HG02623 (cell line): Measurements from ENCODE around the gene ITPRID1.

Experiments used
- ATAC-seq: cut with Tn5 transposase; IDR thresholded peaks from one replicate; pipeline ENCODE4 v1.9.1; 2021; ENCODE audit warnings: moderate library complexity; ENCODE audit not compliant: unreplicated experiment

ITPRID1 gene

GRCh38 chr7:31633467-31633866 lies 119.6 kb downstream of the ITPRID1 start:
- ATAC-seq = no peak

DNA sequence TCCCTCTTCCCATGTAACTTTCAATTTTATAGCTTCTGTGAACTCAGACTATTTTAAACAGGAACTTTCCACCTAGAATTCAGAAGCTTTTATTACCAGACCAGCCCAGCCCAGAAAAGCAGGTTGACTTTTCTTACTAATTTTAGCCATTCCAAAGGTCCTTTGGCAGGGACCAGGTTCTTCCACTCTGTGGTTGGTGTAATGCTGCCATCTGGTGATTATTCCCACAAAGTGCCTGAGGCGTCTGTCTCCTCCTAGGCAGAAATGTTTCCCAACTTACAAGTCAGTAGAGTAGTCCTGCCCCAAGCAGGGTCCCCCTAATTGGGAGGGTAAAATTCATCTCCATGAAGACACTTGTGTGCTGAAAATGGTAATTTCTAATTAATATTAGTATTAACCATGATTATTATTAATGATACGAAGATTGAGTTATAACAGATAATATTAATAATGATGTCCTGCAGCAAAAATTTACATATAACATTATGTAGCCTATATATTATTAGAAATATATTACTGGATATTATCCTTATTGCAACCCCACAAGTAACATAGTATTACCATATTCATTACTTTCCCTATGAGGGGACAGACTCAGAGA lies 120.1 kb downstream of the ITPRID1 start:
- no peak for ATAC-seq

DNA sequence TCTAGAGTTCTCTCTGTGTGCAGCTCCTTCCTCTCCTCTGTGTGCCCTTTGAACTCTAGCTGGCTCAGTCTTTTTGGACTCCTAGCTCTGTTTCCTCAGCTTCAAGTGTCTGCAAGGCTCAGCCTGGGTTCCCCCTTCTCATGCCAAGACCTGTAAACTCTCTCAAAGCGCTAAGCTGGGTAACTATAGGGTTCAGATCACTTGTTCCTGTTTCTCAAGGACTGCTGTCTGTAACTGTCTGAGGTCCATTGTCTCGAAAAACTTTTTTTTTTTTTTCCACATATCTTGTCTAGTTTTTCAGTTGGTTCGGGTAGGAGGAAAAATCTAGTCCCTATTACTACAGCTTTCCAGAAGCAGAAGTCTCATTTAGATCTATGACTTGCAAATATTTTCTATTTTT lies 126.5 kb downstream of the ITPRID1 start:
- no peak for ATAC-seq

- ATAC-seq = no peak
Observed at GRCh38 chr7:31642681-31643115, 128.8 kb downstream of the ITPRID1 start.

DNA sequence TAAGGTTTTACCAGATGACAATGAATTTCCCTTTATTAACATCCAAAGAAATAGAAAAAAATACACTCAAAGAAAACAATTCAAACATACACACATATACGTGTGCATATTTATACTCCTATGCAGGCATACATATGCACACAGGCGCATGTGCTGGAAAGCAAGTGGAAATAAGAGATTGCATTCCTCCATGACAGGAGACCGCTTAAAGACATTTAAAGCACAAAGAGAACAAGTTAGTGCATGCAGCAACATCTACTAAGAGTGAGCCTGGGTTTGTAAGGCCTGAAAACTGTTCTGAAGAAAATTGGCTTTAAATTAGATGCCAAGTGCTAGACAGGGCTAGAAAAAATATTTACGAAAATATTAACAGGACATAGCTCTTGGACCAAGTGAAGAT lies 133.1 kb downstream of the ITPRID1 start:
- no peak for ATAC-seq

- ATAC-seq = no peak
Observed at GRCh38 chr7:31647511-31647910, 133.6 kb downstream of the ITPRID1 start.

- no peak for ATAC-seq
Observed at GRCh38 chr7:31648288-31648687, 134.4 kb downstream of the ITPRID1 start.

DNA sequence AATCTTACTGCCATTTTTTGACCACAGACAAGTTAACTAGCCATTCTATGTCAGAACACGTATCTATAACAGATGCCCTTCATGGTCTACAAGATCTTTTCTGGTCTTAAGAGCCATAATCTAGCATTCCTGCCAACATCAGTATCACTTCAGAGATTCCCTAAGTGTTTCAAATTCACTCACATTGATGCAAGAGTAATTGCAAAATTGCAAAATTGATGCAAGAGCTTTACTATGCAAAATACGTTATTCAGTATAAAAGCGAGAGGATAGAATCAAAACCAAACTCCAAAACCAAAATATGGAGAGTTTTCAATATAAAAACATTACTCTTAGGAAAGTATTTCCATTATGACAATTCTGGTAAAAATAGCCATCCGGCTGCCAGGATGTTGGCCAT lies 135.0 kb downstream of the ITPRID1 start:
- no peak for ATAC-seq

DNA sequence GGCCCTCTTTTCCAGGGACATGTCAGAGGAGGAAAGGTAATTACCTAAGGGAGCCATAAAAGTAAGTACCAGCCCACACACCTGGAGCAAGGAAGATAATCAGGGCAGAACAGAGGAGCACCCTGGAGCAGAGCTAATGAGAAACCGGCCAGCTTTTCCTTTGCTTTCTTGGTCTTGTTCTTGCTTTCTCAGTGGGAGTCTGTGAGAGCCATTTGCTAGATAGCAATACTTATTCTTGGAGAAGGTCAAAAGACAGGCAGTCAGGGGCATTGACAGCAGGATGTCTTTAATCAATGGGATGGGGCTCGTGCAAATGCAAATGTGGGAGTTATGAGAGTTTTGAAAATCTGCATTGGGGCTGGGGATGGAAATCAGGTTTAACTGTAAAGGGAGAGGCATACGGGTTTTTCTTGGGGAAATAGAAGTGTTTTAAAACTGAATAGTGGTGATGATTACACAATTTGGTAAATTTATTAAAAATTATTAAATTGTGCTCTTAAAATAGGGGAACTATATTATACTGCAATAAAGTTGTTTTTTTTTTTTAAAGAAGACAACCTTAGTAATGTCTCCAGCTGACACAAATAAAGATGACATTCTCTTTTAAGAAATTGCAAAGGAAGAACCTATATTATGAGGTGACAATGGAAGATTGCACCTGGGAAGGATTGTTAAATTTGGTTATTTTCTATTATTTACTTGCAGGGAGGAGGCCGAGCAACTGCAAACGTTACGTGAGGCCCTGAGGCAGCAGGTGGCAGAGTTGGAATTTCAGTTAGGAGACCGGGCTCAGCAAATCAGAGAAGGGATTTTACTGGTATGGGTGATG lies 137.6 kb downstream of the ITPRID1 start:
- ATAC-seq = no peak

- ATAC-seq = no peak
Observed at GRCh38 chr7:31652063-31652326, 138.1 kb downstream of the ITPRID1 start.

DNA sequence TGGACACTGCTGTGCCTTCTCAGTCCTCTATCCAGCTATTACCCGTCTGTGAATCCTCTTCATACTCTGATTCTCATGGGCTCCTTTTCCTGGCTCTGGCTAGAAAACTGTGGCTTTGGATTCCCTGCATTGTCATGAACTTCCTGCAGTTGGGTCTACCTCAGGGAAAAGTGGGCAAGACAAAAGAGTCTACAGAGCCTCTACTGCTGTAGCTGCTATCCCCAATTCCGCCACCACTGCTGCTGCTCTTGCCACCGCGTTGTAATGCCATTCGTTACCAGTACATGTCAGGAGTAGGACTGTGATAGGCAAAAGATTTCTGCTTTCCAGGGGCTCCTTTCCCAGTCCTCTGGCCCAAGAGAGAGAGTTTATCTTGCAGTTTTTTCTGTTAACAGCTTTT lies 149.2 kb downstream of the ITPRID1 start:
- no peak for ATAC-seq

DNA sequence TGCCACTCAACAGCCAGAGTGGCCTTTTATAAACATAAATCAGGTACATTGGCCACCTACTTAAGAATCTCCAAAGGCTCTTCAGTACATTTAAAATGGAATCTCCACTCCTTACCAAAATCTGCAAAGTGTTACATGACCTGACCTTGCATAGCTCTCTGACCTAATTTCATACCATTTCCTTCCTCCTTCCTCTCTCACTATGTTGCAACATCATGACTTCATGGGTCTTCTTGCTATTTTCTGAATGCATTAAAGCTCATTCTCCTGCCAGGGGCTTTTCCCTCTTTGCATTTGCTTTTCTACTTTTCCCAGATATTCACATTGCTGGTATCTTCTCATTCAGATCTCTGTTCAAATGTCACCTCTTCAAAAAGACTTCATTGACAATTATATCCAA lies 151.0 kb downstream of the ITPRID1 start:
- no peak for ATAC-seq

DNA sequence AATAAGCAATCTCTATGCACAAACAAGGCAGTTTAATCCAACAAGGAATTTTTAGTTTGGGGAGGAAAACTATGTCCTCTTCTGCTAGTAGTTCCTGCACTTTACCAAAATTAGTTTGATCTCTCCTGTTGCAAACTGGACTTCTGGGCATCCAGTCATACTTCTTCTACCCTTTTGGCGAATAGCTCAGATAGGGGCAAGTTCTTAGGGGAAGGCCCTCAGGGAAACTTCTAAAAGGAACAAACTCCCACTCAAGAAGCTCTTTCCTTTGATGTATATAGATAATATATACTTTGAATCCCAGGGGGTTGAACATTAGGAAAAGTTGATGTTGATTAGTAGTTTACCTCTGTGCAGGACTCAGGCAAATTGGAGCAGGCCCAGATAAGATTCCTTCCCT lies 151.7 kb downstream of the ITPRID1 start:
- no peak for ATAC-seq

DNA sequence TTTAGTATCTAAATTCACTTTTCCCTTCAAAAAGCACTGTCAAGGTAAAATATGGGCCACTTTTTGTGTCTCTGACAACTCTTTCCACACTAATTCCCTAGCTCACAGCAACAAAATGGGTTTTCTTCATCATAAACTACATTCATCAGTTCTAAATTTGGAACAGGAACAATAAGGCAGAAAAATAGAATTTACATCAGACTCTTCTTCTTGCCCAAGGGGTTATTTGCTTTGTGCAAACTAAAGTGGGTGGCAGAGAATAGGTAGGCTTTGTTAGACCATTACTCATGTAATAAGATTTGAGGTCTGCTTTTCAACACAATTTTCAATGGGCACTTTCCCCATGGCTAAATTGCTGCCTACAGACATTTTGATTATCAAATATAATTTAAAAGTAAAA lies 155.6 kb downstream of the ITPRID1 start:
- ATAC-seq = no peak

GRCh38 chr7:31679574-31680305 lies 165.8 kb downstream of the ITPRID1 start:
- no peak for ATAC-seq

GRCh38 chr7:31683445-31684225 lies 169.7 kb downstream of the ITPRID1 start:
- ATAC-seq = no peak

GRCh38 chr7:31687024-31687748 lies 173.3 kb downstream of the ITPRID1 start, which contains the start of gene PPP1R17:
PPP1R17 (plus strand) TSS chr7:31687215; CDS start chr7:31692442, 5,227 bp downstream.
- no peak for ATAC-seq

DNA sequence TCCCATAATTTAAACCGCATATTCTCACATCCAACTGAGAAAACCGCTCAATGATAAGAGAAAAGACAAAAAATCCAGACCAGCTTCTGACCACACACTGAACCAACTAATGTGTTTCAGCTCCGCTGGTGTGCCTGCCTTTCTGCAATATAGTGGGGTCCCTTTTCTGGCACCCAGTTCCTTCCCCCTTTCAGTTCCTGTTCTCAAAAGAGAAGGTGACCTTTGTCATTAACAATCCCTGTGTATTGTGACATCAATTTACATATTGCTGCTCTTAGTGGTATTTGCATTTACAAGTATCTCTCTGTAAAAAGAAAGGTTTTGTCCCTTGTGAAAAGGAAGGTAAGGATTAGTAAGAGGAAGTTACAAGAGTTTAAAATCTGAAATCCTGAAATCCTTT lies 174.5 kb downstream of the ITPRID1 start:
- ATAC-seq = peak; percentile 97

GRCh38 chr7:31688996-31689395 lies 175.1 kb downstream of the ITPRID1 start:
- ATAC-seq = no peak

DNA sequence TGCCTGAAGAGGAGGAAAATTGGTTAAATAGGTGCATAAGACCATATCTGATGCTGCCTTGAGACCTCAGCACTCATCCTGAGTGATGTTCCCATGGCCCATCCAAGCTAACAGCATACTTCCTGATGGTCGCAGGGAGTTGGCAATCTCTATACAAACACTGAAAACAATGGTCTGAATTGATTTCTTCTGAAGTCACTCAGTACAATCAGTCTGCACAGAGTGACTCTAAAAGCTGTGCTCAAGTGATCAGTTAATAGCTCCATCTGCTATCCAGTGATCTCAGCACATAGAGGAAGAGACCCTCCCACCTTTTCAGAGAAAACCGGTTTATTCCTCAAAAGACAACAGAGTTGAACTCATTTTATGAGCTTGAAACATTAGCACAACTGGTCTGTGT lies 177.0 kb downstream of the ITPRID1 start:
- no peak for ATAC-seq

- ATAC-seq = no peak
Observed at GRCh38 chr7:31692451-31692850, 178.6 kb downstream of the ITPRID1 start.
